Measurements from ENCODE around the gene HES3.

HES3 gene

DNA sequence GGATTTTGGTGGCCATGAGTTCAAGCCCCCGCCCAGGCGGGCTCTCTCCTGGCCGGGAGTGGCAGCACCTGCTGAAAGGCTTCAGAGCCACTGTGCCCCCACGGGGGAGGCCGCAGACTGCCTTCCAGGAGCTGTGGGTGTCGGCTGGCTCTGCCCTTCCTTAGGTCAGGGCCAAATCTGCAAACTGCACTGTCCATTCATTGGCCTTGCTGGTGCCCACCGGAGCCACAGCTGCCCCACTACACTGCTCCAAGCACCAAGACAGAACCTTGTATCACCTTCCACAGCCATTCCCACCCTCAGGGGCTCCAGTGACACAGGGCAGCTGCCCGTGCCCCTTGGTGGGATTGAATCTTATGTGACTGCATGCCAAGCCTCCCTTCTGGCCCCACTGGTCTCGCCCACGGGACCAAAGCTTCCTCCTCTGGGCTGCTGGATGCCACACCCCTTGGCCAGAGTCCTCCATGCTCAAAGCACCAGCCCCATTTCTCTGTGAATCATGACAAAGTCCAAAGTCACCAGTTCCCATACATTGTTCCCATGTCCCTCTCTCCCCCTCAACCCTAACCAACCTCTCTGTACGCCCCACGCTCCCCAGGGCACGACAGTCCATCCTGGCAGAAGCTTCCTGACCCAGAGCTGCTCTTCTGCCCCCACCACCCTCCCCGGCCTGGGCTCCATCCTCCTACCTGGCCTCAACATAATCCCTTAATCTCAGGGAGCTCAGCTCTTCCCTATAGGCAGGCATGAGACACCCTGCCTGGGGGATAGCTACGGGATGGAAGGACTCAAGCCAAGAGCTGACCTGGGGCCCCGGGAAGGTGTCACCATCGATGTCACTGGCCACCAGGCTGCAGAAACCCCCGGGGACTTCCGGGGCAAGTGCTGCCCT, 37.8 kb downstream of the HES3 start:
- DNase-seq, result no peak

DNA sequence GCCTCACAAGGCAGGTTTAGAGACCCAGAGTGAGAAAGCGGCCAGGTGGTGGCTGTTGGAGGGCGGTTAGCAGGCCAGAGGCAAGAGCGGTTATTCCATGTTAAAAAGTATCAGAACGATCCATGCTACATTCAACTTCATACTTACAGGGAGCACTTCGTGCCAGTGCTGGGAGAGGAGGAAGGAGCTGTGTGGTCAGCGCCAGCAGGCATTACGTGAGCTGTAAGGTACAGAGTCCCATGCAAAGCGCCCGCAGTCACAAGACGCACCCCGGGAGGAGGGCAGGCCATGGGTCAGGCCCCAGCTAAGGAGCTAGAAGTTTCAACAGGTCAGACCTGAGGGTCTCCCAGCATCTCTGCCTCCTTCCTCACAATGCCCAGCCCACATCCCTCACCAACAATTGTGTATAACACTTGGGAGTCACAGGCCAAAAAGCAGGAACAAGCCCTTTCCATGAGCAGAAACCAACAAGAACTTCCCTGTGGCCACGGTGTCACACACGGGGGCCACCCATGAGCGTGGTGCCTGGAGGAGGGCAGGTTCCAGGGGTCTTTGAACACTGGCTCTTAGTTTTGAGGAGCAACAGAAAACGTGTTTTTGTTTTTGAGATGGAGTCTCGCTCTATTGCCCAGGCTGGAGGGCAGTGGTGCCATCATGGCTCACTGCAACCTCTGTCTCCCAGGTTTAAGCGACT, 38.7 kb downstream of the HES3 start:
- DNase-seq, result no peak

- no peak for DNase-seq
These were observed 41.4 kb downstream of the HES3 start for GRCh38 chr1:6285336-6285735.

GRCh38 chr1:6286266-6286665, 42.3 kb downstream of the HES3 start:
- DNase-seq, result no peak

DNA sequence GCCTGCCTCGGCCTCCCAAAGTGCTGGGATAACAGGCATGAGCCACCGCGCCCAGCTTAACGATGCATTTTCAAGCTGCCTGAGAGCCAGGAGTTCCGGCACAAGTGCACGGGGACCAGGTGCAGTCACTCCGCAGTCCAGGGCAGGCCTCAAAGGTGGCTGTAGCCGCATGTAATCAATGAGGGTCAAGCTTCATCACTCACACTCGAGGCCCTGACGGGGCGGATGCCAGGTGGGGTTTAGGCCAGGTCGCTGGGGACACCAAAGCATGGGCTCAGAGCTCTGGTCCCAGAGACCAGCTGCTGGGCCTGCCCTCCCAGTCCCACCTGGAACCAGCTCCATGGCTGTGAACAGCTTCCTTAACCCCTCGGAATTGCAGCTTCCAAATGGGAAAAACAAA, 43.0 kb downstream of the HES3 start:
- DNase-seq, result no peak

DNA sequence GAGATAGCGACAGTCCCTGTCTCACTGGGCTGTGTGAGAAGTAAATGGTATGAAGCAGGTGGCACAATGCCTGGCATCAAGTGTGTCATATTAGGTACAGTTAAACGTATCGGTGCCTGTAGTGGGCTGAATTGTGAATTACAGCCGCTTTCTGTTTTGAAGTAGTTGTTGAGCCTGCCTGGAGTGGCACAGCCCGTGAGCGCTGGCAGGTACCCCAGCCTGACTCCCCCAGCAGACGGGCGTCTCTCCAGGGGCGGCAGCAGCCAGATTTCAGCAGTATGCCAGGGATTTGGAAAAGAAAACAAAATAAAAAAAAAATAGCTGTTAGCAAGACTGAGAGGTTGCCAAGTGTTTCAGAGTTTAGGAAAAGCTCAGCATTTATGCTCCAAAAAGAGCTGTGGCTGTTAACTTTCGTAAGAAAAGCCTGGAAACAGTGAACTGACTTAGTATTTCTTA, 43.5 kb downstream of the HES3 start:
- peak; percentile 81 for DNase-seq

- DNase-seq, result no peak
These were observed 44.0 kb downstream of the HES3 start for GRCh38 chr1:6288026-6288425.

GRCh38 chr1:6288665-6289064, 44.7 kb downstream of the HES3 start:
- DNase-seq, result no peak

GRCh38 chr1:6292102-6292501, 48.1 kb downstream of the HES3 start:
- no peak for DNase-seq

DNA sequence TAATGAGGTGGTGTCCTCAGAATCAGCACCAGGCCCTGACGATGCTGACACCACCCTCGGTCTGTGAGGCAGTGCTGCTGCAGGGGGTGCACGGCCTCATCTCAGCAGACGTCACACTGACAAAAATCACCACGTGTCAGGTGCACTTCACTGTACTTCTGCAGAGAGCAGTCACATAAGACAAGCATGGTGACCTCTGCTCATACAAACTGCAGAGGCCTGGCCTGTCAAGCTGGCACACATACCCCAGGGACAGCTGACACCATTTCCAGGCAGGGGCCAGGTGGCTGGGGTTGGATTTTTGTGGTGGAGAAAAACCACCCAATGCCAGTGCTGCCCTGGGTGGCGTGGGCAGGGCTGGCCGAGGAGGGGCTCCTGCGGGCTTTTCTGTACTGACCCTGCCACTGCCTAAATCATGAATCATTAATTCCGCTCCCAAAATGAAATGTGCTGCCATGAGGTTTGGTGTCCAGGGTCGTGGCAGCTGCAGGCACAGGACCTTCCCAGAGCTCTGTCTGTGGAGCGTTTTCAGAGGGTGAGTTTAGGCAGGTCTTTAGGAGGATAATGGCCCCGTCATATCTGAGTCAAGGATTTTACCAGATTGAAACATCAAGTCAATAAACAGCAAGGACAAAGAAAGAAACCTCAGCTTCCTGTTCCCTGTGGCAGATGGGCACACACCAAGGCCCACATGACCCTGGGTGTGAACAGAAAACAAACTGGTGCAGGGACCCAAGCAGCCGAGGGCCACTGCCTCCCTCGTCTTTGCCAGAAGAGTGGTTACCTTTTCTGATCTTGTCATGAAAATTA, 50.3 kb downstream of the HES3 start:
- DNase-seq, result no peak

DNA sequence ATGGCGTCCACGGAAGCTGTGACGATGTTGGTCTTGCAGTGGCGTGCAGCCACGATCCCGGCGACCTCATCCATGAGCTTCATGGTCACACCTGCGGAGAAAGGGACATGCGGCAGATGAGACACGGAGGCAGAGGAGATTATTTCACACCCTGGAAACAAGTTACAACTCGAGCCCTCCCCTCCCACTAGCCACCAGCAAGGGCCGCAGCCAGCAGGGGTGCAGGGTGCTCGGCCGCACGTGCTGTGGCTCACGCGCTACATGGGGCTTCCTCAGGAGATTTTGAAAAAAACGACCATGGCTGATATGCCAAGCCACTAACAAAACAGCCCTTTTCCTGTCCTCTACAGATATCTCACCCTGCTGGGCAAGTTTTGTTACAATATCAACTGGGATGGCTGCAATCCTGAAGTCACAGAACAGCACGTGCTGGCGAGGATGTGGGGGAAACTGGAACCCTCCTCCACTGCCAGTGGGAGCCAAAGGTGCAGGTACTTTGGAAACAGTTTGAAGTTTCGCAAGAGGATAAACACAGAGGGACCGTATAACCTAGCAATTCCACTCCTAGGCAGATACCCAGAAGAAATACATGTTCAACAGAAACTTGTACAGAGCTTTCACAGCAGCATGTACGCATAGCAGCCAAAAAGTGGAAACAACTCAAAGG, 51.0 kb downstream of the HES3 start:
- no peak for DNase-seq
